NB4 (cell line): ENCODE results near the gene TMED4.

Experiments
- DNase-seq: peaks from one replicate; pipeline ENCODE4 v3.0.0; 2010; ENCODE audit warnings: low read depth
- H3K4me3 ChIP-seq: one replicate; pipeline ENCODE4 v1.5.1; 2011; ENCODE audit warnings: mild to moderate bottlenecking, low read depth, low read length, moderate library complexity
- CTCF ChIP-seq: IDR thresholded peaks from one replicate; pipeline ENCODE4 v1.5.1; 2012; ENCODE audit warnings: low read depth, low read length
- MAX ChIP-seq: IDR thresholded peaks from 2 replicates; pipeline ENCODE4 v1.6.1; 2011; ENCODE audit warnings: low read depth, low read length
- MYC ChIP-seq: IDR thresholded peaks from 2 replicates; pipeline ENCODE4 v1.6.1; 2011; ENCODE audit warnings: low read depth, low read length
- POLR2A ChIP-seq: IDR thresholded peaks from 2 replicates; pipeline ENCODE4 v1.6.1; 2011; ENCODE audit warnings: mild to moderate bottlenecking; ENCODE audit not compliant: insufficient read length; ENCODE audit errors: extremely low read depth

The TMED4 gene

GRCh38 chr7:44536090-44536489 lies 45.9 kb downstream of the TMED4 start:
- DNase-seq, result no peak
- TF ChIP-seq POLR2A (no peak), CTCF (no peak), MAX (no peak), MYC (no peak)
- no peak overlapping the region for H3K4me3 ChIP-seq

GRCh38 chr7:44535348-44536064 lies 46.5 kb downstream of the TMED4 start:
- no peak overlapping the region for H3K4me3 ChIP-seq
- TF ChIP-seq MAX (no peak), CTCF (no peak), POLR2A (no peak), MYC (no peak)
- DNase-seq, result no peak

GRCh38 chr7:44534501-44534900 lies 47.5 kb downstream of the TMED4 start:
- peak; percentile 75 for DNase-seq
- TF ChIP-seq POLR2A, result no peak
- TF ChIP-seq MAX, result 0 out of 2 replicates have a peak, but pooled peaks have one; percentile 17
- TF ChIP-seq CTCF, result peak; percentile 95
- TF ChIP-seq MYC, result 0 out of 2 replicates have a peak, but pooled peaks have one; percentile 15
- no peak overlapping the region for H3K4me3 ChIP-seq

- DNase-seq, result no peak
- H3K4me3 ChIP-seq, result no peak overlapping the region
- TF ChIP-seq MAX (no peak), MYC (no peak), CTCF (no peak), POLR2A (no peak)
Measured at GRCh38 chr7:44534087-44534486, 47.9 kb downstream of the TMED4 start.

- no peak for TF ChIP-seq POLR2A
- no peak for TF ChIP-seq MAX
- TF ChIP-seq MYC, result no peak
- TF ChIP-seq CTCF, result no peak
- DNase-seq, result no peak
- H3K4me3 ChIP-seq, result no peak overlapping the region
Measured at GRCh38 chr7:44533301-44534055, 48.6 kb downstream of the TMED4 start.
